Thoracic aorta (tissue), 2 donors: ENCODE results near the gene OR5K4. TPM values are rescaled to one million over a fixed set of nuclear protein-coding genes. Genes with fewer than 3 reads are reported as not detected.

Experiments
- ATAC-seq: fragments of 150-250 bp; one replicate; pipeline ENCODE4 v1.8.0; 2017; ENCODE audit warnings: low read depth; ENCODE audit not compliant: insufficient number of reproducible peaks, low FRiP score
- DNase-seq: peaks from one replicate; pipeline ENCODE4 v3.0.0-alpha.2; 2020; ENCODE audit warnings: low spot score
- H3K27ac ChIP-seq, 2 donors: fragments of 200-600 bp; sonication (generic); 1 replicate in 1 of 2; 2 replicates in 1 of 2; pipeline ENCODE4 v1.5.1; 2016; ENCODE audit warnings: mild to moderate bottlenecking in 2 of 2, moderate library complexity in 2 of 2
- H3K27me3 ChIP-seq: fragments of 200-600 bp; sonication (generic); replicated peaks from 2 replicates; pipeline ENCODE4 v1.6.0; 2016; ENCODE audit warnings: mild to moderate bottlenecking; ENCODE audit not compliant: insufficient read depth
- H3K36me3 ChIP-seq: fragments of 200-600 bp; sonication (generic); one replicate; pipeline ENCODE4 v1.5.1; 2016
- H3K4me1 ChIP-seq, 2 donors: fragments of 200-600 bp; sonication (generic); 1 replicate in 1 of 2; 2 replicates in 1 of 2; pipeline versions ENCODE4 v1.5.1 to v1.6.0; 2016; ENCODE audit warnings: low read depth in 2 of 2, mild to moderate bottlenecking in 1 of 2; ENCODE audit not compliant: control insufficient read depth in 1 of 2
- H3K4me3 ChIP-seq: fragments of 200-600 bp; sonication (generic); 2 replicates; pipeline ENCODE4 v1.5.1; 2016; ENCODE audit warnings: mild to moderate bottlenecking
- H3K9me3 ChIP-seq: fragments of 200-600 bp; sonication (generic); 2 replicates; pipeline ENCODE4 v1.5.1; 2016
- total RNA-seq, 2 donors: library from RNA; depleted of rRNA; stranded (reverse); fragments of >200 nt; gene quantifications; one replicate each; pipeline versions ENCODE4 v1.1.0 to v1.2.3, GENCODE V29; 2016
- TF ChIP-seq, protein P1 (sequence below): fragments of 200-600 bp; sonication (generic); IDR thresholded peaks from one replicate; pipeline ENCODE4 v1.5.1; 2019; ENCODE audit warnings: antibody characterized with exemption

Gene OR5K4
- total RNA-seq, 2 donors from 2014 or later: not detected

DNA sequence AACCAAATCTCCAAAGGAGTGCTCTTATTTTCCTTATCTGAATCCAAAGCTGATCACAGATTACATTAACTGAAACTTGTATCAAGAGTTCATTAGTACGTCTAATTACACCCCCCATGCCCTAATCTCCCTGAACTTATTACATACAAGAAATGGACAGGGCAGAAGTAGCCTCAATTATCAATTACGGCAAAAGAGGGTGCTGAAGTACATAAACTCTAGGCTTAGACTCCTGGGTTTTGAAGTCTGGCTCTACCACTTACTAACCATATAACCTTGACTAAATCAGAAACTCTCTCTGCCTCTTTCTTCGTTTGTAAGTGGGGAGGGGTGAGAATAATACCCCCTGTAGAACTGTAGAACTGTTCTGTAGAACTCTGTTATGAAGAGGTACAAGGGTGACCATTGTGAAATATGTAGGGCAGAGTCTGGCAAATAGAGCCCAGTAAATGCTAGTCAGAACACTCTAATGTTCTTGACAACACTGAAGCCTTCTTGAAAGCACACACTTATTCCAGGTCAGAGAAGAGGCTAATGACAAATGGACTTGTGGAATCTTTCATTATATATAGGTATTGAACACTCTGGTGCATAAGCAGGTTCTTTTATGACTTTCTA, 19.6 kb upstream of the OR5K4 start:
- Histone ChIP-seq H3K9me3 (no peaks in the 10 kb centered on the region), H3K4me1 (no peaks in the 10 kb centered on the region), H3K27me3 (no peaks in the 10 kb centered on the region), H3K36me3 (no peaks in the 10 kb centered on the region), H3K4me3 (no peak overlapping the region), H3K27ac (no peak overlapping the region)
- TF ChIP-seq, protein P1, sequence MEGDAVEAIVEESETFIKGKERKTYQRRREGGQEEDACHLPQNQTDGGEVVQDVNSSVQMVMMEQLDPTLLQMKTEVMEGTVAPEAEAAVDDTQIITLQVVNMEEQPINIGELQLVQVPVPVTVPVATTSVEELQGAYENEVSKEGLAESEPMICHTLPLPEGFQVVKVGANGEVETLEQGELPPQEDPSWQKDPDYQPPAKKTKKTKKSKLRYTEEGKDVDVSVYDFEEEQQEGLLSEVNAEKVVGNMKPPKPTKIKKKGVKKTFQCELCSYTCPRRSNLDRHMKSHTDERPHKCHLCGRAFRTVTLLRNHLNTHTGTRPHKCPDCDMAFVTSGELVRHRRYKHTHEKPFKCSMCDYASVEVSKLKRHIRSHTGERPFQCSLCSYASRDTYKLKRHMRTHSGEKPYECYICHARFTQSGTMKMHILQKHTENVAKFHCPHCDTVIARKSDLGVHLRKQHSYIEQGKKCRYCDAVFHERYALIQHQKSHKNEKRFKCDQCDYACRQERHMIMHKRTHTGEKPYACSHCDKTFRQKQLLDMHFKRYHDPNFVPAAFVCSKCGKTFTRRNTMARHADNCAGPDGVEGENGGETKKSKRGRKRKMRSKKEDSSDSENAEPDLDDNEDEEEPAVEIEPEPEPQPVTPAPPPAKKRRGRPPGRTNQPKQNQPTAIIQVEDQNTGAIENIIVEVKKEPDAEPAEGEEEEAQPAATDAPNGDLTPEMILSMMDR: no peak
- ATAC-seq: no peak
- no peak for DNase-seq

DNA sequence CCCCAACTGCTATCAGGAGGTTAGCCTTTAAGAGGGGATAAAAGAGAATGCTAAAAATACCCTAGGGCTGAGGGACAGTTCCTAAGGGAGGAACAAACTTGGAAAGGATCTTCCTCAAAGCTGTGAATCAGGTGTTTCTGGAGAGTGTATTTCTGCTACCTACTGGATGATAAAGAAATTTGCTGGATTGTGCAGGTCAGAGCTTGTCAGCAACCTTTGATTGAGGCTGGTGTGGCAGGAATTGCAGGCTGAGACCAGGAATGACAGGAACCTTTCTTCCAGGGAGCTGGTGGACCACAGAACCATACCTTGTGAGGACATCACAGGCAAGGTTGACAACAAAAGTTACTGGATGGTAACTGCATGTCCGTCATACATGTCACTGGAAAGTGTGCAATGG, 14.6 kb upstream of the OR5K4 start:
- Histone ChIP-seq H3K9me3 (no peaks in the 10 kb centered on the region), H3K27me3 (no peaks in the 10 kb centered on the region), H3K27ac (no peak overlapping the region), H3K36me3 (no peaks in the 10 kb centered on the region), H3K4me1 (no peaks in the 10 kb centered on the region), H3K4me3 (no peak overlapping the region)
- ATAC-seq: no peak
- TF ChIP-seq, protein P1: no peak
- no peak for DNase-seq

DNA sequence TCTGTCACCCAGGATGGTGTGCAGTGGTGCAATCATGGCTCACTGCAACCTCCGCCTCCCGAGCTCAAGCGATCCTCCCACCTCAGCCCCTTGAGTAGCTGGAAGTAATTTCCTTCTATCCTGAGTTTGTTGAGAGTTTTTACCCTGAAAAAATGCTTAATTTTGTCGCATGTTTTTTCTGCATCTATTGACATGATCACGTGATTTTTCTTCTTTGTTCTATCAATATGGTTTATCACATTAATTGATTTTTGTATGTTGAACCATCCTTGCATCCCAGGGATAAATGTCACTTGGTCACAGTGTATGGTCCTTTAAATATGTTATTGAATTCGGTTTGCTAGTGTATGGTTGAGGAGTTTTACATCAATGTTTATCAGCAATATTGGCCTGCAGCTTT, 11.9 kb upstream of the OR5K4 start:
- H3K27me3 ChIP-seq: no peaks in the 10 kb centered on the region
- H3K4me1 ChIP-seq: no peaks in the 10 kb centered on the region
- no peaks in the 10 kb centered on the region for H3K9me3 ChIP-seq
- no peak overlapping the region for H3K4me3 ChIP-seq
- no peak overlapping the region for H3K27ac ChIP-seq
- TF ChIP-seq, protein P1: no peak
- DNase-seq (no peak), ATAC-seq (no peak)
- H3K36me3 ChIP-seq: no peaks in the 10 kb centered on the region

DNA sequence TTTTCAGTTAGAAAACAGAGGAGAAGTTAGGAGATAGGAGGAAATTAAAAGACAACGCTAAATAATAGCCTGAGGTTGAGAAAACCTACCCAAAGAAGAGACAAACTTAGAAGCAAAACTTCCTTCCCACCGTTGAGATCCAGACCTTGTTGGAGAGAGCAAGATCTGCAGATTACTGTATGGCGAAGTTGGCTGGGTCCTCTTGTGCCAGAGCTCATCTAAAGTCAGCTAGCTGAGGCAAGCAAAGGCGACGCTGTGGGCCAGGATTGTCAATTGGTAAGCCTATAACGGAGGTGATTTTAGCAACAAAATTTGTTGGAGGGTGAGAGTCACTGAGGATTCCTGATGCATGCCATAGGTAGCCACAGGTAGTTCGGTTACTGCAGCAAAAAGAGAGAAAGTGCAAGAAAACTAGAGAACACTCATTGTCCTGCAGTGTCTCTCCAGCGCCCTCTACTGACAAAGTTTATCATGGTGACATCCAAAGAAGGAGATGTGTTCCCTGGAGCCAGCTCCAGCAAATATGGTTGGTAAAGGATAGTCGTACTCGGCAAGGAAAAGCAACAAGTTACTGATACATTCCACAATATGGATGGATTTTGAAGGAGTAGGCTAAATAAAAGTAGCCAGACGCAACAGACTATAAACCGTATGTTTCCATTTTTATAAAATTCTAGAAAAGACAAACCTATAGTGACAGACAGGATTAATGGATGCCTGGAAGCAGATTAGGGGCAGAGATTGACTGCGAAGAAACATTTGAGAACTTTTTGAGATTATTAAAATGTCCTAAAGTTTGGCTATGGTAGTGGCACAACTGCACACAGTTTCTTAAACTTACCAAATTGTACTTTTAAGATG, 9.8 kb upstream of the OR5K4 start:
- TF ChIP-seq, protein P1: no peak
- DNase-seq: no peak

DNA sequence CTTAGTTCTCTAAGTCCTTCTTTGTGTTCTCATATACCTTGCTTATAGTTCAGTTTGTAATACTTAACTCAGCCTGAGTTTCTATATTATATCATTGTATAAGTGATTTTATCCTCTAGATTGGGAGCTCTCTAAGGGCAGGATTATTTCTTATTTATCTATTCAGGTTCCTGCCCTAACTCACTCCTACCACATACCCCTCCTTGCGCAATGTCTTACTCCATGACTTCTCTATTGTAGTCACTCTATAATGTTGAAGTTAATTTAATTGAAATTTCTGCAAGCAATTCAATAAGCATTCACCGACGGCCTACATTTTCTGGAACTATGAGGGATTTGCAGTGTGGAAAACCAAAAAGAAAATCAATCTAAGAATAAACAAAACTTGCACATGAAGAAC, 3.6 kb upstream of the OR5K4 start:
- Histone ChIP-seq H3K4me1 (no peaks in the 10 kb centered on the region), H3K9me3 (no peaks in the 10 kb centered on the region), H3K4me3 (no peak overlapping the region), H3K27ac (no peak overlapping the region), H3K27me3 (no peaks in the 10 kb centered on the region), H3K36me3 (no peaks in the 10 kb centered on the region)
- DNase-seq (no peak), ATAC-seq (no peak)
- TF ChIP-seq, protein P1: no peak

More for the DNA sequence above, 9.8 kb upstream of the OR5K4 start:
- no peak for ATAC-seq
- no peaks in the 10 kb centered on the region for H3K27me3 ChIP-seq
- H3K4me3 ChIP-seq: no peak overlapping the region
- no peak overlapping the region for H3K27ac ChIP-seq
- no peaks in the 10 kb centered on the region for H3K9me3 ChIP-seq
- H3K36me3 ChIP-seq: no peaks in the 10 kb centered on the region
- H3K4me1 ChIP-seq: no peaks in the 10 kb centered on the region
